OCI-LY7 (cell line): Measurements from ENCODE around the gene MCF2L2. TPM values are rescaled to one million over a fixed set of nuclear protein-coding genes. Genes with fewer than 3 reads are reported as not detected.

ENCODE experiments used
- BruUV-seq: library from RNA; stranded (reverse); fragments of 400-500 nt; replicated peaks from 2 replicates; lab custom pipeline; 2021; lab: Mats Ljungman, UMichigan
- CTCF ChIA-PET: fragments of 300-600 bp; sonication (Branson Sonifier 250); formaldehyde crosslinking; loops from one replicate; lab custom pipeline; 2022; ENCODE audit warnings: antibody characterized with exemption; ENCODE audit not compliant: unreplicated experiment; lab: Charles Lee
- POLR2A ChIA-PET: fragments of 300-600 bp; sonication (Branson Sonifier 250); formaldehyde crosslinking; loops from one replicate; lab custom pipeline; 2022; ENCODE audit warnings: antibody characterized with exemption; lab: Charles Lee
- DNase-seq: peaks from one replicate; pipeline ENCODE4 v3.0.0-alpha.2; 2015; ENCODE audit warnings: low spot score
- H2AFZ ChIP-seq: fragments of 200-600 bp; sonication (generic), shearing (Covaris generic); 2 replicates; pipeline ENCODE4 v1.6.1; 2014; ENCODE audit warnings: mild to moderate bottlenecking, antibody characterized with exemption, low read length, moderate library complexity
- H3K27ac ChIP-seq: fragments of 200-600 bp; sonication (generic); 2 replicates; pipeline ENCODE4 v1.5.1; 2014; ENCODE audit warnings: mixed run types, low read depth, mild to moderate bottlenecking, moderate library complexity, low read length, inconsistent platforms; ENCODE audit not compliant: poor library complexity, severe bottlenecking
- H3K36me3 ChIP-seq: fragments of 200-600 bp; sonication (generic); 2 replicates; pipeline ENCODE4 v1.6.1; 2014; ENCODE audit warnings: mild to moderate bottlenecking, antibody characterized with exemption, low read length, moderate library complexity, mixed read lengths; ENCODE audit not compliant: insufficient read depth
- H3K4me1 ChIP-seq: fragments of 200-600 bp; sonication (generic); 2 replicates; pipeline ENCODE4 v1.5.1; 2014; ENCODE audit warnings: mild to moderate bottlenecking, low read length; ENCODE audit not compliant: insufficient read depth, poor library complexity, severe bottlenecking
- H3K4me2 ChIP-seq: fragments of 200-600 bp; sonication (generic); 2 replicates; pipeline ENCODE4 v1.6.1; 2014; ENCODE audit warnings: mild to moderate bottlenecking, low read length
- H3K4me3 ChIP-seq: fragments of 200-600 bp; sonication (generic); 2 replicates; pipeline ENCODE4 v1.5.1; 2014; ENCODE audit warnings: mild to moderate bottlenecking, low read depth, low read length; ENCODE audit not compliant: poor library complexity, severe bottlenecking
- H3K79me2 ChIP-seq: fragments of 200-600 bp; sonication (generic); 2 replicates; pipeline ENCODE4 v1.6.1; 2016; ENCODE audit warnings: low read depth, mild to moderate bottlenecking, low read length, moderate library complexity, mixed read lengths; ENCODE audit not compliant: insufficient read depth
- H3K9me2 ChIP-seq: fragments of 200-600 bp; sonication (generic); 2 replicates; pipeline ENCODE4 v1.6.1; 2016; ENCODE audit warnings: mild to moderate bottlenecking, low read length, mixed read lengths; ENCODE audit not compliant: insufficient read depth
- H3K9me3 ChIP-seq: fragments of 200-600 bp; sonication (generic); 2 replicates; pipeline ENCODE4 v1.6.1; 2014; ENCODE audit warnings: mild to moderate bottlenecking, mixed run types, low read length, mixed read lengths
- H4K20me1 ChIP-seq: fragments of 200-600 bp; sonication (generic); 2 replicates; pipeline ENCODE4 v1.6.1; 2014; ENCODE audit warnings: mild to moderate bottlenecking, antibody characterized with exemption, low read length, moderate library complexity, mixed read lengths; ENCODE audit not compliant: insufficient read depth
- EZH2phosphoT487 ChIP-seq: fragments of 200-600 bp; sonication (generic); IDR thresholded peaks from 2 replicates; pipeline ENCODE4 v1.6.1; 2018; ENCODE audit warnings: low read depth, borderline replicate concordance, mild to moderate bottlenecking, mixed run types, antibody characterized with exemption, low read length, moderate library complexity, mixed read lengths
- intact Hi-C: fragments of 100-400 bp; cut with micrococcal nuclease; formaldehyde crosslinking; loops from one replicate; pipeline ENCODE4 v1.10.0; 2022; ENCODE audit not compliant: unreplicated experiment
- total RNA-seq, 2 experiments: library from RNA; depleted of rRNA in 1 of 2; stranded (reverse); fragments of >200 nt in 1 of 2; shearing (Covaris generic) in 1 of 2; gene quantifications; 2 replicates each; pipeline ENCODE4 v1.2.3, GENCODE V29; 2014 to 2022
- TF ChIP-seq, protein P1 (sequence below): fragments of 200-600 bp; sonication (generic); conservative IDR thresholded peaks from 2 replicates; pipeline ENCODE4 v1.5.1; 2014; ENCODE audit warnings: mild to moderate bottlenecking, antibody characterized with exemption, low read length, moderate library complexity, mixed read lengths

Gene MCF2L2
- total RNA-seq, 2 experiments from 2014 or later: 6.6 to 8.0 TPM

DNA sequence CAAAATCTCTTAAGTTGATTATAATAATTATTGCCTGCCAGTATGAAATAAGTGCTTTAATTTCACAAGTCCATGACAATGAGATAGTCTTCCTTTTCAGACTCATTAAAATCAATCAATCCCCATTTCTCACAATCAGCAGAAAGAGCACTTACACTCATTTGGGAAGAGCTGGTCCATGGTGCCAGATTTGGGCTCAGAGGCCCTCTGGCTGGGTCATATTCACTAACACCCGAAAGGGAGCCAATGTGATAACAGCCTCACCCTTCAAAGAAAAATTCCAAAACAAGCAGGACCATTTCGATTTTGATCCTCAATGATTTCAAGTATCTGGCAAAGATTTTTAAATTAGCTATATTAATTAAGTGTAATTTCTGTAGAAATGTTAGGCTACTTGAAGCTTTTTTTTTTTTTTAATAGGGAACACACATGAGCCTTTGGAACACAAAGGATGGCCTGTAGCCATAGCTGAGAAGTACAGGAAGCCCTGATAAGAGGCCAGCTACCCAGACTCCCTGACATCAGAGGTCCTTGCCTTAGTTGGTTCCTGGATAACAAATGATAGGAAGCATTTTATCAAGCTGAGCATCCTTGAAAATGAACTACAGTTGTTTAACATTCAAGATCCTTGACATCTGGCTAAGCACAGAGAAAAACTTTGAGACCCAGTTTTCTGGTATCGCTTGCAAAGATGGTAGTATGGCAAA is 17.1 kb downstream of the MCF2L2 start:
- H3K27ac ChIP-seq: no peak overlapping the region
- ChIA-PET POLR2A (interaction anchor here (0.6 to 0.8 kb wide), 5 partner anchors 27 to 1130 kb away, joined by 3 to 4 read pairs (median 3); no protein-coding TSS in a partner anchor), CTCF (interaction anchor here (0.5 to 1.3 kb wide), 2 partner anchors 11 to 16 kb away, joined by 3 to 8 read pairs; no protein-coding TSS in a partner anchor)
- no peaks in the 10 kb centered on the region for H3K9me2 ChIP-seq
- intact Hi-C loops: no loop called here
- no peaks in the 10 kb centered on the region for H3K36me3 ChIP-seq
- no peaks in the 10 kb centered on the region for H3K79me2 ChIP-seq
- no peak for DNase-seq
- no peak overlapping the region for H3K4me3 ChIP-seq
- BruUV-seq: no TSS peak
- TF ChIP-seq, protein P1, sequence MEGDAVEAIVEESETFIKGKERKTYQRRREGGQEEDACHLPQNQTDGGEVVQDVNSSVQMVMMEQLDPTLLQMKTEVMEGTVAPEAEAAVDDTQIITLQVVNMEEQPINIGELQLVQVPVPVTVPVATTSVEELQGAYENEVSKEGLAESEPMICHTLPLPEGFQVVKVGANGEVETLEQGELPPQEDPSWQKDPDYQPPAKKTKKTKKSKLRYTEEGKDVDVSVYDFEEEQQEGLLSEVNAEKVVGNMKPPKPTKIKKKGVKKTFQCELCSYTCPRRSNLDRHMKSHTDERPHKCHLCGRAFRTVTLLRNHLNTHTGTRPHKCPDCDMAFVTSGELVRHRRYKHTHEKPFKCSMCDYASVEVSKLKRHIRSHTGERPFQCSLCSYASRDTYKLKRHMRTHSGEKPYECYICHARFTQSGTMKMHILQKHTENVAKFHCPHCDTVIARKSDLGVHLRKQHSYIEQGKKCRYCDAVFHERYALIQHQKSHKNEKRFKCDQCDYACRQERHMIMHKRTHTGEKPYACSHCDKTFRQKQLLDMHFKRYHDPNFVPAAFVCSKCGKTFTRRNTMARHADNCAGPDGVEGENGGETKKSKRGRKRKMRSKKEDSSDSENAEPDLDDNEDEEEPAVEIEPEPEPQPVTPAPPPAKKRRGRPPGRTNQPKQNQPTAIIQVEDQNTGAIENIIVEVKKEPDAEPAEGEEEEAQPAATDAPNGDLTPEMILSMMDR: no peak
- TF ChIP-seq EZH2phosphoT487: no peak
- H2AFZ ChIP-seq: no peak overlapping the region
- H3K4me1 ChIP-seq: no peaks in the 10 kb centered on the region
- no peaks in the 10 kb centered on the region for H3K9me3 ChIP-seq
- H3K4me2 ChIP-seq: no peak overlapping the region
- H4K20me1 ChIP-seq: no peaks in the 10 kb centered on the region

DNA sequence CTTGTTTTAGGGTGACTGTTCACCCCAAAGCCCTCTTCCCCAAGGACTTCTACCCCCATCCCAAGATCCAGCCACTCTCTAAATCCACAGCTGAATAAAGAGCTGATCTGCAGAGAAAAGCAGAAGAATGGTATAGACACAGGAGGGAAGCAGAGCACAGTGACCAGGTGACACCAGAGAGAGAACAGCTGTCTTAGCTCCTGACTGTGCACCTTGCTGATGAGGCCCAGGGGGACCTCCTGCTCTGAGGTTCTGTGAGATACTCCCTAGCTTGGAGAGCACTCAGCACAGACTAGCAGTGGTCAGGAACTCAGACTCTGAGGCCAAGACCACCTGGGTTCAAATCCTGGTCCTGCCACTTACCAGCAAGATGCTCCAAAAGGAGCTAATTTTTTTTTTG is 17.7 kb downstream of the MCF2L2 start:
- Histone ChIP-seq H2AFZ (no peak overlapping the region), H4K20me1 (no peaks in the 10 kb centered on the region), H3K9me2 (no peaks in the 10 kb centered on the region), H3K27ac (no peak overlapping the region), H3K9me3 (no peaks in the 10 kb centered on the region), H3K4me2 (no peak overlapping the region), H3K4me3 (no peak overlapping the region), H3K36me3 (no peaks in the 10 kb centered on the region), H3K4me1 (no peaks in the 10 kb centered on the region), H3K79me2 (no peaks in the 10 kb centered on the region)
- BruUV-seq: no TSS peak
- POLR2A ChIA-PET: interaction anchor here (0.6 to 0.8 kb wide), 5 partner anchors 28 to 1130 kb away, joined by 3 to 4 read pairs (median 3); no protein-coding TSS in a partner anchor
- intact Hi-C loops: no loop called here
- CTCF ChIA-PET: interaction anchor here (0.5 to 1.3 kb wide), 2 partner anchors 11 to 17 kb away, joined by 3 to 8 read pairs; no protein-coding TSS in a partner anchor
- TF ChIP-seq, protein P1: no peak
- no peak for TF ChIP-seq EZH2phosphoT487
- DNase-seq: no peak

DNA sequence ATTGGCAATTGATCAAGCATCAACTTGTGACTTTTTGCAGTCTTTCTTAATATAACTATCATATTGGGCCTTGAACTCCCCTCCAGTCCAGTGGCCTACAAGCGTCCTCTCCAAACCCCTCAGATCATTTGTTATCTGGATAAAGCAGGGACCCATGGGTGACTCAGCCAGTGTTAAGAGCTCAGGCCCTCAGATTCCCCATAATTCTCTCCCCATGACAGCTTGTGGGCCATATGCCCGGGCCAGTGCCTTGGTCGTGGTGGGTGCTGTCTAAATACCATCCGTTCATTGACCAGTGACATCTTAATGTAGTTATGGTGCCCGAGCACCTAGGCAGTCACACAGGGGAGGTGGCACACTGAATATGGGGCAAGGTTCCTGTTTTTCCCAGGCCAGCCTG is 18.1 kb downstream of the MCF2L2 start:
- DNase-seq: no peak
- no TSS peak for BruUV-seq
- H2AFZ ChIP-seq: no peak overlapping the region
- TF ChIP-seq EZH2phosphoT487: no peak
- TF ChIP-seq, protein P1: no peak
- no peaks in the 10 kb centered on the region for H3K36me3 ChIP-seq
- H4K20me1 ChIP-seq: no peaks in the 10 kb centered on the region
- CTCF ChIA-PET: interaction anchor here (0.6 kb wide), 1 partner anchor 18 kb away, joined by 3 read pairs; the partner anchor contains the start of gene MCF2L2
- H3K9me2 ChIP-seq: no peaks in the 10 kb centered on the region
- POLR2A ChIA-PET: interaction anchor here (1.1 to 2.6 kb wide), 2 partner anchors 11 to 20 kb away, joined by 3 to 13 read pairs; no protein-coding TSS in a partner anchor
- no peaks in the 10 kb centered on the region for H3K9me3 ChIP-seq
- H3K4me1 ChIP-seq: no peaks in the 10 kb centered on the region
- no peak overlapping the region for H3K27ac ChIP-seq
- H3K4me2 ChIP-seq: no peak overlapping the region
- H3K79me2 ChIP-seq: no peaks in the 10 kb centered on the region
- intact Hi-C loops: no loop called here
- H3K4me3 ChIP-seq: no peak overlapping the region
